Fibroblast of pulmonary artery (primary cell): ENCODE results near the gene ACSL6.
A peak's percentile ranks its signal among the peaks of the same experiment; 100 is the strongest.

Experiments
- DNase-seq: peaks from one replicate; pipeline ENCODE4 v3.0.0-alpha.2; 2010; ENCODE audit warnings: low read depth
- H3K4me3 ChIP-seq: replicated peaks from 2 replicates; pipeline ENCODE4 v1.5.1; 2011; ENCODE audit warnings: low read depth, mild to moderate bottlenecking, control low read depth, low read length, moderate library complexity
- CTCF ChIP-seq: IDR thresholded peaks from 2 replicates; pipeline ENCODE4 v1.5.1; 2011; ENCODE audit warnings: mild to moderate bottlenecking, control low read depth, low read length, inconsistent platforms; ENCODE audit errors: missing control alignments

The ACSL6 gene

DNA sequence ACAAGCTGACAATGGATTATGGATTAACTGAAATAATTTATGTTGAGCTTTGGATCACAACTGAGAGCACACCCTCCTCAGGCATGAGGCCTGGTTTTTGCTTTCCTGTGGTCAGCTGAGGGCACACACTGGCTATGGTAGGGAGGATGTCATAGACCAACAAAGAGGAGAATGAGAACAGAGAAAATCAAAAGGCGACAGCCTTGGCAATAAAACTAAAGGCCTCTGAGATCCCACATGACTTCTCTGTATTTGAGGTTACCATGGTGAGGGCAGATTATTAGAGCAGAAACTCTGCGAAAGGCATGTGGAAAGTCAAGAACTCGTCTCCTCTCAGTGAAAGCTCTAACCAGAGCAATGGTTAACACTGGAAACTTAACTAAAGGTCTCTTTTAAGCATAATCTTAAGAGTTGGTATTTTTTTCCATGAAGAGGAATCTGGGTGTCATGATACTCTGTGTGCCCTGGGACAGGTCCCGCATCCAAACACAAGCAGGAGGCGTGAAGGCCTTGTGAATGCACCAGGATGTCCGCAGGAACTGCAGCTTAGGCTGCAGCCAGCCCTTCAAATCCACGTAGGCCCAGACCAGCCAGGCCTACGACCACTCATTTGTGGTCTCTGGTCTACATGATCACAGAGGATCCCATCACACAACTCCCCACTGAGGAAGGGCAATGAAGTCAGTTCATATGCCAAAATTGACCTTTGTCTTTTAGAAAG, 53.6 kb downstream of the ACSL6 start:
- no peak for TF ChIP-seq CTCF
- no peak for DNase-seq
- H3K4me3 ChIP-seq, result no peak overlapping the region

DNA sequence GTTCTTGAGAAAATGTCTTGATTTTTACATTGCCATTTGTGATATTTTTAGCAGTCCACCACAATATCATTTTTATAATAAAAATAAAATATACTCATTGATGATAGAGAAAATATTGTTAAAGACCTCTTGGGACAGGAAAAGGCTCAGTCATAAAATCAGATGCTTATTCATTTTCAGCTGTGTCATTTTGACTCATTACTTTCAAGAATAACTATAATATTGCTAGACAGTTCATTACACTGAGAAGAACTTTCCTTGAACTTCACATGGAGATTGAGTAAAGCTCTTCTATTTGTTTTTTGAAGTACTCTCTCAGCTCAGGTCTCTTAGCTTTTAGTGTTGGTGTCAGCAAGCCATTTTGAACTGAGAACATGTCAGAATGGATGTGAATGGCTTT, 57.5 kb downstream of the ACSL6 start:
- TF ChIP-seq CTCF, result no peak
- no peak overlapping the region for H3K4me3 ChIP-seq
- DNase-seq, result no peak

DNA sequence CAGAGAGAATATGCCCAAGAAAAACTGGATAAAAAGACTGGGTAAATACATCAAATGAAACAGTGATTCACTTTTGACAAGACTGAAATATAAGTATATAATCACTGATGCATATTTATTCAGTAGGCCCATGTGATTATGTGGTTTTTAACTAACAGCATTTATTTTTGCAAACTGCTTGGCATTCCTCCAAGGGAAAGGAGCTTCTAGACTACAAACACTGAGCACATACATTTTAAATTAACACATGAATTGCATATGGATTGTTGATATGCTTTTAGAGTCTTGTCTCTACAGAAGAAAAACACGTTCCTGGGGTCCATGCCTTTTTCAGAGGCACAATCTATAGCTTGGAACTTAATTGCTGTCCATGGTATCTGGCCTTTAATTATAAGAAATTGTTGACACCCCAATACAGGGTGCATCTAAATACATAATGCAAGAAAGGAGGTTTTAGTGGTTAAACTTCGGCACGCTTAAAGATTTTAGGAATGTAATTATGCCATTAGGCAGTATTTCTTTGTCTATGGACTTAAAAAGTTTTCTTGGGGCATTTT, 59.1 kb downstream of the ACSL6 start:
- H3K4me3 ChIP-seq, result no peak overlapping the region
- peak; percentile 3 for DNase-seq
- TF ChIP-seq CTCF, result no peak

DNA sequence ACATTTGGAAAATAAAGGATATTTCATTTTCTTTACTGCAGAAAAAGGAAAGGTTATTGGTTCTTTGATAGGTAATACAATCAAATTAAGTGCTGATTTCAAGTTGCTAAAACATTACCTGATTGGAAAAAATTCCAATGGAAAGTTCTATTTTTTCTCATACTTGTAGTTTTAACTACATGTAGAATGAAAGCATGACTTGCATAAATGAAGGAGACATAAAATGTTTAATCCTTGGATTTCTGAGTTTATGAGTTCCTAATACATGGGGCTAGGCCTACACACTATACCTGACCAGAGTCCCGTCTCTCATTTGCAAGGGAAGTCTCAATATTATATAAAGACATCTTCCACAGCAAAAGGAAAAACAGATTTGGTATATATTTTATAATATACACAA, 60.8 kb downstream of the ACSL6 start:
- no peak for DNase-seq
- no peak for TF ChIP-seq CTCF
- no peak overlapping the region for H3K4me3 ChIP-seq

DNA sequence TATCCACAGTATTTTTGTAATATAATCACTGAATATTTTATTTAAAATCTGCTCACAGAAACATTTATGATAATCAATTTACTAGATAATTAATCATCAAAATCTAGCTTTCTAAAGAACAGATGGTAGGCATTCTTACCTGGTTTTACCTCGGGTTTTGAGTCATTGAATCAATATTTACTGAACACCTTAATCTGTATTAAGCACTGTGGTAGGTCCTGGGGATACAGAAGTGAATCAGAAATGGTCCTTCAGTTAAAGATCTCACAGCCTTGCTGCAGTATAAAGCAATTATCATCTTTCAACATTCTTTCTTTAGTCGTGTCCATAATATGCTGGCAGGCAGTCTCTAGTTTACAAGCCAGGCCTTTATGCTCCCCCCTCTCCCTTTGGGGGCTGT, 64.0 kb downstream of the ACSL6 start:
- no peak for TF ChIP-seq CTCF
- DNase-seq, result no peak
- H3K4me3 ChIP-seq, result no peak overlapping the region

DNA sequence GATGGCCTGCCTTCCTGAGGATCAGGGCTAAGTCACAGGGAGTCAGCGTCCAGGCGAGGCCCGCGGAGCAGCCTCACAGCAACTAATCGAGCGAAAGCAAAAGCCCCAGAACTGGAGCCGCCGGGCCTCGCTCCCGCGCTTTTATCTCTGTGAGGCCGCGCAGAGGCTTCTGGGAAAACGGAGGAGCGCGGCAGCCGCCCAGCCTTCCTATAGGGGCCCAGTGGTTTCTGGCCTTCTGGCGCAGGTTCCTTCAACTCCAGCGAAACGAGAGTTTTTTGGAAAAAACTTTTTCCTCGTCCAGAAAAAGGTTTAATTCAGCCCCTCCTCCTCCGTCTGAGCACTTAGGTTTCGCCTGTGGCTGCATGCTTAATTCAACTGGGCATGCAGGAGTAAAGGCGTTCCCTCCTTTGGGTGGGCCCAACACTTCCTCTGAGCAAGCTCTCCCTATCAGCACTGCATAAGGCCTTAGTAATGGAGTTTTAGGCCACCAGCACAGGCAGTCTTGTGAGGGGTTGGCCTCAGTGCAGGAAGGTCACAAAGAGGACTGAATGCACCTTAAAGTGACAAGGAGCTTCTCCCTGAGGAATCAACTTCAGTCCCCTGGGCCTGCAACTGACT, 65.8 kb downstream of the ACSL6 start, which contains the start of gene MEIKIN:
TSS of gene MEIKIN (minus strand) at position 113 of the 618 bp plus-strand sequence. CDS start 158 bp downstream, outside the sequence.
- DNase-seq, result no peak
- no peak within 1 kb of the TSS for H3K4me3 ChIP-seq
- TF ChIP-seq CTCF, result no peak
